Nephron (organoid): ENCODE results near the gene RAB25.

Source experiments
- H3K27ac Mint-ChIP-seq, 3 experiments: 2 replicates each; pipeline ENCODE4 v1.8.0; 2020; ENCODE audit warnings: mixed read lengths in 3 of 3, mild to moderate bottlenecking in 2 of 3, moderate library complexity in 1 of 3
- H3K27me3 Mint-ChIP-seq: 2 replicates; pipeline ENCODE4 v1.8.0; 2021; ENCODE audit warnings: low read depth, mild to moderate bottlenecking, moderate library complexity, mixed read lengths
- H3K36me3 Mint-ChIP-seq: 2 replicates; pipeline ENCODE4 v1.8.0; 2020; ENCODE audit warnings: low read depth, mixed read lengths
- H3K4me1 Mint-ChIP-seq: 2 replicates; pipeline ENCODE4 v1.8.0; 2020; ENCODE audit warnings: mixed read lengths
- H3K4me3 Mint-ChIP-seq, 3 experiments: 2 replicates each; pipeline ENCODE4 v1.8.0; 2020; ENCODE audit warnings: mild to moderate bottlenecking in 3 of 3, mixed read lengths in 3 of 3, moderate library complexity in 2 of 3
- H3K9me3 Mint-ChIP-seq: 2 replicates; pipeline ENCODE4 v1.8.0; 2020; ENCODE audit warnings: mixed read lengths
- TF ChIP-seq, protein P1 (sequence below), 3 experiments: fragments of 200-600 bp; sonication (generic); IDR thresholded peaks; one replicate each; pipeline ENCODE4 v1.5.0; 2021; ENCODE audit warnings: antibody characterized with exemption in 3 of 3; ENCODE audit not compliant: unreplicated experiment in 3 of 3

Gene RAB25

DNA sequence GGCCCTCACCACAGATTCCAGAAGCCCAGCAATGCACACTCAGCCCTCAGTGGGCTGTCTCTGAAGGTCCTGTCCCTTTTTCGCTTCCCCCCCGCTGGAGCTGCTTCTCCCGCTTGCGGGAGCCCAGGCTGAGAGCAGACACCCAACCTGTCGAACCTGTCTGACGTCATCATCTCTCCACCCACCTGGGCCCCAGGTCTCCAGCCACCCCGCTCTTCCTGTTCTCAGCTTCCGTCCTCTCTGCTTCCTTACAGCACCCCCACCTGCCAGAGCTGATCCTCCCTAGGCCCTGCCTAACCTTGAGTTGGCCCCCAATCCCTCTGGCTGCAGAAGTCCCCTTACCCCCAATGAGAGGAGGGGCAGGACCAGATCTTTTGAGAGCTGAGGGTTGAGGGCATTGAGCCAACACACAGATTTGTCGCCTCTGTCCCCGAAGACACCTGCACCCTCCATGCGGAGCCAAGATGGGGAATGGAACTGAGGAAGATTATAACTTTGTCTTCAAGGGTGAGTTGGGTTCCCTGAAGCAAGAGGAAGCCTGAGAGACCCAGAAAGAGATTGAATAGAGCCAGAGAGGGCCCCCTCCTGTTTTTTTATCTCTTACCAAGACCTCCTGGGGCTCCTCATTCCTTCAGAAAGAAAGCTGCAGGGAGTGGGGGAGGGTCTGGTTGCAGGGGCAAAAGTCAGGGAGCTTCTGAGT, at the start of gene RAB25:
Gene RAB25 (plus strand): TSS at position 224 of the 700 bp plus-strand sequence. CDS start 241 bp downstream, at position 465.
- peak within 1 kb of the TSS in 2 of 3 experiments; percentile 51 to 78 for H3K27ac Mint-ChIP-seq
- H3K36me3 Mint-ChIP-seq: peaks cover 9% of the 10 kb centered on the region
- TF ChIP-seq, protein P1, sequence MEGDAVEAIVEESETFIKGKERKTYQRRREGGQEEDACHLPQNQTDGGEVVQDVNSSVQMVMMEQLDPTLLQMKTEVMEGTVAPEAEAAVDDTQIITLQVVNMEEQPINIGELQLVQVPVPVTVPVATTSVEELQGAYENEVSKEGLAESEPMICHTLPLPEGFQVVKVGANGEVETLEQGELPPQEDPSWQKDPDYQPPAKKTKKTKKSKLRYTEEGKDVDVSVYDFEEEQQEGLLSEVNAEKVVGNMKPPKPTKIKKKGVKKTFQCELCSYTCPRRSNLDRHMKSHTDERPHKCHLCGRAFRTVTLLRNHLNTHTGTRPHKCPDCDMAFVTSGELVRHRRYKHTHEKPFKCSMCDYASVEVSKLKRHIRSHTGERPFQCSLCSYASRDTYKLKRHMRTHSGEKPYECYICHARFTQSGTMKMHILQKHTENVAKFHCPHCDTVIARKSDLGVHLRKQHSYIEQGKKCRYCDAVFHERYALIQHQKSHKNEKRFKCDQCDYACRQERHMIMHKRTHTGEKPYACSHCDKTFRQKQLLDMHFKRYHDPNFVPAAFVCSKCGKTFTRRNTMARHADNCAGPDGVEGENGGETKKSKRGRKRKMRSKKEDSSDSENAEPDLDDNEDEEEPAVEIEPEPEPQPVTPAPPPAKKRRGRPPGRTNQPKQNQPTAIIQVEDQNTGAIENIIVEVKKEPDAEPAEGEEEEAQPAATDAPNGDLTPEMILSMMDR (IDR thresholded peaks at IDR 0.05; ENCODE audit: unreplicated experiment in 3 of 3): no peak
- no peaks in the 10 kb centered on the region for H3K9me3 Mint-ChIP-seq
- H3K27me3 Mint-ChIP-seq: peaks cover 3% of the 10 kb centered on the region
- H3K4me1 Mint-ChIP-seq: peaks cover 9% of the 10 kb centered on the region
- H3K4me3 Mint-ChIP-seq: peak within 1 kb of the TSS; percentile 48 to 69 (median 59)

DNA sequence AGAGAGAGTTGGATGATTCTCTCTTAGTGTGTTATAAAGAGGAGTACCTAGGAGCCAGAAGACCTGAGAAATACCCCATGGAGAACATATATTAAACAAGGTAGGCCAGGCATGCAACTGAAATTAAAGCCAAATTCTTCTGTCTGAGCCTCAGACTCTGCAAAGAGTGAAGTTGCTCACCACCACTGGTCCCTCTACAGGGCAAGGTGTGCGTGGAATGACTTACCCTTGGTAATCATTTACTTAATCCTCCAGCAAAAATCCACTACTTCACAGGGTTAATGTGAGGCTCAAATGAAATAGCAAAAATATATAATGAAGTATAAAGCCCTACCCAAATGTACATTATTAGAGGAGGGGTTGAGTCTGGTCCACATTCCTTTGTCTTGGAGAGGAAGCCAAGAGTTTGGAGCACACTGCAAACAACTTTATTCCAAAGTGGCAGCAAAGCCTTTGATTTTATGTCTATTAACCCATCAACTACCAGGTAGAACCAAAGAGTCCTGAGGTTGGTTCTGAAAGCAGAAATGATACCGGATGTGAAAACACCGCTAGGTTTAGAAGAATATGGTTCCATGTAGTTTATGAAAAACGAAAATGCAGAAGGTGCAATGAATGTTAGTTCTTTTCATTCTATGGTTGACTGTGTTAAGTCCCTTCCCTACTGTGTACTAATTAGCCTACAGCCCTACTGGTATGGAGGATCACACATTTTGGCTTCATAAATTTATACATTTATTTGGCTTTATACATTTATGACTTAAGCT, 48.7 kb upstream of the RAB25 start:
- TF ChIP-seq, protein P1 (IDR thresholded peaks at IDR 0.05; ENCODE audit: unreplicated experiment in 3 of 3): no peak
- Mint-ChIP-seq H3K4me1 (no peaks in the 10 kb centered on the region), H3K27ac (no peak overlapping the region), H3K9me3 (no peaks in the 10 kb centered on the region), H3K4me3 (no peak overlapping the region), H3K27me3 (peaks cover 3% of the 10 kb centered on the region), H3K36me3 (peaks cover 71% of the 10 kb centered on the region)

DNA sequence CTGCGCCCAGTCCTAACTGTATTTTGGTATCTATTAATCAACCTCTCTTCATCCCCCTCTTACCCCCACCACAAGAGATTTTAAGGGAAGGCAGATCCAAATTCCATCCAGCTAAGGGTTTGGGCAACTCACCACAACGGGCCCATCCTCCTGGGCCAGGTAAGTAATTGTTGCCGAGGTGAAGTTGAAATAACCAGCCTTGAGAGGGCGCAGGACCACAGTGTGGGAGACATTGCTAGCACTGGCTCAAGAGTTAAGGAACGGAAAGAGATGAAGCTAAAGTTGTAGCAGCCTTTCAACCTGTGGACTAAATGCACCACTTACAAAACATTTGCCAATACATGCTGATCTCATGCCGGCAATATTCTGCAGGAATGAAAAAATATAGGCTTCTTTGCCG, 46.1 kb upstream of the RAB25 start:
- H3K27me3 Mint-ChIP-seq: no peaks in the 10 kb centered on the region
- peaks cover 73% of the 10 kb centered on the region for H3K36me3 Mint-ChIP-seq
- H3K4me1 Mint-ChIP-seq: peaks cover 13% of the 10 kb centered on the region
- H3K4me3 Mint-ChIP-seq: no peak overlapping the region
- H3K27ac Mint-ChIP-seq: no peak overlapping the region
- no peaks in the 10 kb centered on the region for H3K9me3 Mint-ChIP-seq
- TF ChIP-seq, protein P1 (IDR thresholded peaks at IDR 0.05; ENCODE audit: unreplicated experiment in 3 of 3): no peak

DNA sequence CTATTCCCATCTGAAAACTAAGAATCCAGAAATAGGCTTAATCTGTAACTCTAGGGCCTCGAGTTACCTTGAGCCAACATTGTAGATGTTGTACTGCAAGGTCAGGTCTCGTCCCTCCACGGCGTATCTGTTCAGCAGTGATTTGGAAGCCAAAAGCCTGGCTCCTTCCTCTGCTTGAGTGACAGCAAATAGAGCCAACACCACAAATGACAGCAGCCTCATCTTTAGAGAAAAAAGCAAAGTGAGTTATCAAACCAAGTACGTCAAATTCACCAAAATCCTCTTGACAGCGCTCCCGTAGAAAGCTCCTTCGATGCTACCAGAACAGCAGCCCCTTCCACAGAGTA, 41.0 kb upstream of the RAB25 start:
- H3K27me3 Mint-ChIP-seq: no peaks in the 10 kb centered on the region
- H3K27ac Mint-ChIP-seq: peak overlapping the region; percentile 85 to 87 (median 87)
- TF ChIP-seq, protein P1 (IDR thresholded peaks at IDR 0.05; ENCODE audit: unreplicated experiment in 3 of 3): no peak
- H3K4me1 Mint-ChIP-seq: peaks cover 24% of the 10 kb centered on the region
- peaks cover 36% of the 10 kb centered on the region for H3K36me3 Mint-ChIP-seq
- peak overlapping the region; percentile 93 to 98 (median 96) for H3K4me3 Mint-ChIP-seq
- H3K9me3 Mint-ChIP-seq: no peaks in the 10 kb centered on the region

DNA sequence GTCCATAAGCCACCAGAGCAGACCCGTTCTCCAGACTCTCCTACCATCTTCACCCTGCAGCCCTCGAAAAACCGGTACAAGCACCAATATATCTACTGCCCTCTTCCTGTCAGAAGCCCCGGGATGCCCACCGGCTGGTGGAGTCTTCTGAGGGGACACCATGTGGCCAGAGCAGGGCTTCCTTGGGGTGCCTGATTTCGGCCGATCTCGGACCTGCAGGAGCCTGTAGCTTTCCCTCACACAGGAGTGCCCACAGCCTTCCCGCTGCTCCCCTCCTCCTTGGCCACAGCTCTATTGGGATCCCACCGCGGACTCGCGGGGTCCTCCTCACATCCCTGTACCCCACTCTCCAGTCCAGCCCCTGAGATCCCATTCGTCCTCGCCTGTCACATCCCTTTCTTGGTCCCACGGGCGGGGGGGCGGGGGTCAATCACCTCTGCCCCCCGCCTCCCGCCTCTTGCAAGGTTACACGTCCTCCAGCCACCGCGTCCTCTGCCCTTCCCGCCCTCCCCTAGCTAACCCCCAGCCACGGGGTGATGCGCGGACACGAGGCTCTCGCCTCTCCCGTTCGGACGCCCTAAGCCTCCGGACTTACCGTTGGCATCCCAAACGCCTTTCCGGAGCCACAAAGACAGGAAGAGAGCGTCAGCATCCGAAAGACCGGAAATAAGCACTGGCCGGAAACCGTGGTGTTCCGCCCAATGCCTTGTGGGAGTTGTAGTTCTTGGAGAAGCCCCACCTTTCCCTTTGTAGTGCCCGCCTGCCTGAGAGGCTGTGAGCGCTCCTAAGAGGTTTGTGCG, 40.5 kb upstream of the RAB25 start, which contains the start of gene SSR2:
Gene SSR2 (minus strand): TSS at position 659 of the 800 bp plus-strand sequence. CDS start 784 bp downstream, outside the sequence.
- Mint-ChIP-seq H3K27ac (peak within 1 kb of the TSS; percentile 85 to 89 (median 87)), H3K4me1 (peaks cover 24% of the 10 kb centered on the region), H3K27me3 (no peaks in the 10 kb centered on the region), H3K9me3 (no peaks in the 10 kb centered on the region), H3K4me3 (peak within 1 kb of the TSS; percentile 93 to 98 (median 96)), H3K36me3 (peaks cover 35% of the 10 kb centered on the region)
- TF ChIP-seq, protein P1 (IDR thresholded peaks at IDR 0.05; ENCODE audit: unreplicated experiment in 3 of 3): no peak
